ENCODE measurements around the gene KIF26B. TPM values are rescaled to one million over a fixed set of nuclear protein-coding genes. Genes with fewer than 3 reads are reported as not detected.

Gene KIF26B
- total RNA-seq, 1 donor from 2014 or later = 8.8 TPM

DNA sequence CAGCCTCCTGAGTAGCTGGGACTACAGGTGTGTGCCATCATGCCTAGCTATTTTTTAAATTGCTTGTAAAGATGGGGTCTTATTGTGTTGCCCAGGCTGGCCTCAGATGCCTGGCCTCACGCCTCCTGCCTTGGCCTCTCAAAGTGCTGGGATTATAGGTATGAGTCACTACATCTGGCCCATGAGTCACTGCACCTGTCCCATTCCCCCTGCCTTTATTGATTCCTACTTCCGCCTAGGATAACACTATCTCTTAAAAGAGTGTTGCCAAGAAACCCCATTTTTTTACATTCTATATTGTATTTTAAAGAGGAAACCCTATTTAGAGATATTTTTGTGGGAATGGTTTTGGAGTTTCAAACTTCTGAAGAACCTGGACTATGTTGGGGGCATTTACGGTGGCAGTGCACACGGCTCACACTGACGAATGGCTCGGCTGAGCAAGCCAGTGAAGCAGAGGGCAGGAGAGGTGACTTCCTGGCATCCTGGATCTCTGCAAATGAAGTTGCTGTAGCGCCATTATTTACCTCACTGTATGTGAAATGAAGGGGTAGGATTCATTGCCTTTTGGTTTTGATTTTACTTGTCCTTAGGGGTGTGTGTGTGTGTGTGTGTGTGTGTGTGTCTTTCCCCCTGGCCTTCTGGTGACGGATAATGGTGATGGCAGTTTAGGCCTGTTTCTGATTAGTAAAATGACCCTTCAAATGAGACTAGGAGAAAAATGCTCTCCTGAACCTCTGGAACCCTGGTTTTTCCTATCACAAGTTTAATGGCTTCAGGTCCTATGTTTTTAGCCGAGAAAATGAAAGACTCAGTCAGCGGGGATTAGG, 22.5 kb downstream of the KIF26B start:
- TF ChIP-seq, protein P1, sequence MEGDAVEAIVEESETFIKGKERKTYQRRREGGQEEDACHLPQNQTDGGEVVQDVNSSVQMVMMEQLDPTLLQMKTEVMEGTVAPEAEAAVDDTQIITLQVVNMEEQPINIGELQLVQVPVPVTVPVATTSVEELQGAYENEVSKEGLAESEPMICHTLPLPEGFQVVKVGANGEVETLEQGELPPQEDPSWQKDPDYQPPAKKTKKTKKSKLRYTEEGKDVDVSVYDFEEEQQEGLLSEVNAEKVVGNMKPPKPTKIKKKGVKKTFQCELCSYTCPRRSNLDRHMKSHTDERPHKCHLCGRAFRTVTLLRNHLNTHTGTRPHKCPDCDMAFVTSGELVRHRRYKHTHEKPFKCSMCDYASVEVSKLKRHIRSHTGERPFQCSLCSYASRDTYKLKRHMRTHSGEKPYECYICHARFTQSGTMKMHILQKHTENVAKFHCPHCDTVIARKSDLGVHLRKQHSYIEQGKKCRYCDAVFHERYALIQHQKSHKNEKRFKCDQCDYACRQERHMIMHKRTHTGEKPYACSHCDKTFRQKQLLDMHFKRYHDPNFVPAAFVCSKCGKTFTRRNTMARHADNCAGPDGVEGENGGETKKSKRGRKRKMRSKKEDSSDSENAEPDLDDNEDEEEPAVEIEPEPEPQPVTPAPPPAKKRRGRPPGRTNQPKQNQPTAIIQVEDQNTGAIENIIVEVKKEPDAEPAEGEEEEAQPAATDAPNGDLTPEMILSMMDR (IDR thresholded peaks at IDR 0.05) = no peak
- H3K4me1 Mint-ChIP-seq (ENCODE audit: unreplicated experiment) = no peaks in the 10 kb centered on the region
- no peak for DNase-seq (ENCODE audit: extremely low spot score, unreplicated experiment)

DNA sequence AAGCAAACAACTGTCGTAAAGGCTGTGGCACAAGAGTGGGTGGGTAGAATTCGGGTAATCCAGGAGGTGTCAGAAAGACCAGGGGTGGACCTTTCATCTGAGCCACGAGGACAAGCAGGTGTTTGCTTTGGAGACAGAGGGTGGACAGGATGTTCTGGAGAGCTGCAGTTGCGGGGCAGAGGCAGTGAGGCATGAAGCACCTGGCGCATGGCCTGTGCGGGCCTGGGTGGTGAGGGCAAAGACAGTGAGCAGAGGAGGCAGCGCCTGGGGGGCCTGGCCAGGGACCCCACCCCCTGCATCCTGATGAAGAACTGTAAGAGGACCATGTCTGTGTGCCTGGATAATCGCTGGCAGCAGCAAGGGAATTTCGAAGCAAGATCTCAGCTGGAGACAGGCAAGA, 24.9 kb downstream of the KIF26B start:
- TF ChIP-seq, protein P1 (IDR thresholded peaks at IDR 0.05) = no peak
- no peak overlapping the region for H3K27ac Mint-ChIP-seq (ENCODE audit: unreplicated experiment)
- DNase-seq (ENCODE audit: extremely low spot score, unreplicated experiment) = no peak
- peaks cover 3% of the 10 kb centered on the region for H3K27me3 Mint-ChIP-seq (ENCODE audit: unreplicated experiment)
- H3K9me3 Mint-ChIP-seq (ENCODE audit: unreplicated experiment) = no peaks in the 10 kb centered on the region
- no peaks in the 10 kb centered on the region for H3K4me1 Mint-ChIP-seq (ENCODE audit: unreplicated experiment)
- H3K36me3 Mint-ChIP-seq (ENCODE audit: unreplicated experiment) = no peaks in the 10 kb centered on the region
- H3K4me3 Mint-ChIP-seq (ENCODE audit: unreplicated experiment) = no peak overlapping the region

More for the DNA sequence above, 22.5 kb downstream of the KIF26B start:
- no peaks in the 10 kb centered on the region for H3K9me3 Mint-ChIP-seq (ENCODE audit: unreplicated experiment)
- H3K4me3 Mint-ChIP-seq (ENCODE audit: unreplicated experiment) = no peak overlapping the region
- no peaks in the 10 kb centered on the region for H3K36me3 Mint-ChIP-seq (ENCODE audit: unreplicated experiment)
- H3K27me3 Mint-ChIP-seq (ENCODE audit: unreplicated experiment) = peaks cover 3% of the 10 kb centered on the region
- H3K27ac Mint-ChIP-seq (ENCODE audit: unreplicated experiment) = no peak overlapping the region

DNA sequence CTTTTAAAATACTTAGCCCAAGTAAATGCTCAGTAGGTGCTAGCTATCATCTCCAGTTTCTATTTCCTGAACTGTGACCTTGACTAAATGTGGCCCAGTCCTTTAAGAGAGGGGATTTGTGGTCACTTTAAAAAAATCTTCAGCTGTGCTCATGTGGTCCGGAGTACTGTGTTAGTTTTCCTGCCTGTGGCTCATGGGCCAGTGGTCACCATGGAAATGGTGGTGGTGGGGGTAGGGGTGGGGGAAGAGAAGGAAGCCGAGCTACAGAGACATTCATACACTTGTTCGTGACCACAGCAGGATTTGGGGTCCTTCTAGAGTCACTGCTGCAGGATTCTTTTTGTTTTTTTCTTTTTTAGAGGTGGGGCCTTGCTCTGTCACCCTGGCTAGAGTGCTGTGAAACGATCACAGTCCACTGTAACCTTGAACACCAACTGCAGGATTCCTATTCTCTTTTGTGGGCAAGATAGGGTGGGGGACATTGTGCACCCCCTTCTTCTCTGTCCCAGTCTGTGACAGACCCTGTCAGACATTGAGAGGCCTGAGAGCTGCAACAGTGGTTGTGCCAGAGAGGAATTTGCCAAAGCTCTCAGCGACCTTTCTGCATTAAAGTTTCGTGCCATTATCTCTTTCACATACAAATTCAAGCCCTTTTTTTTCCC, 25.8 kb downstream of the KIF26B start:
- H3K27me3 Mint-ChIP-seq (ENCODE audit: unreplicated experiment) = peaks cover 3% of the 10 kb centered on the region
- no peak overlapping the region for H3K4me3 Mint-ChIP-seq (ENCODE audit: unreplicated experiment)
- DNase-seq (ENCODE audit: extremely low spot score, unreplicated experiment) = no peak
- no peaks in the 10 kb centered on the region for H3K4me1 Mint-ChIP-seq (ENCODE audit: unreplicated experiment)
- H3K36me3 Mint-ChIP-seq (ENCODE audit: unreplicated experiment) = no peaks in the 10 kb centered on the region
- TF ChIP-seq, protein P1 (IDR thresholded peaks at IDR 0.05) = no peak
- H3K27ac Mint-ChIP-seq (ENCODE audit: unreplicated experiment) = no peak overlapping the region
- no peaks in the 10 kb centered on the region for H3K9me3 Mint-ChIP-seq (ENCODE audit: unreplicated experiment)

DNA sequence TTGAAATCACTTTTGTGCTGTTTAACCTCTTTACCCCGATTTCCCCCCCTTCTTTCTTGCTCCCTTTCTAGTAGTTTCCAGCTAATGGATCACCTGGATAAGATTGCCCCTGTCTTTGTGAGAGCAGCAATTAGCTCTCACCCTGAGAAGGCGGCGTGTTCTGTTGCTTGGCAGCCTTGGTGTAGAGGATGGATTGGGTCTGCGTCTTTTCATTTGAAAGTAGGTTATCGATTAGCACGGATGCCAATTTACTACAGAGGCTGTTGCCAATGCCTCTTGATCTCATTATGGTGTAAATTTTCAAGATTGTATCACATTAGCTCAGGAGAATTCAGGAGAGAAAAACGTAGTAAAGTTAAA, 26.4 kb downstream of the KIF26B start:
- peaks cover 3% of the 10 kb centered on the region for H3K27me3 Mint-ChIP-seq (ENCODE audit: unreplicated experiment)
- H3K27ac Mint-ChIP-seq (ENCODE audit: unreplicated experiment) = no peak overlapping the region
- H3K4me3 Mint-ChIP-seq (ENCODE audit: unreplicated experiment) = no peak overlapping the region
- no peak for DNase-seq (ENCODE audit: extremely low spot score, unreplicated experiment)
- H3K9me3 Mint-ChIP-seq (ENCODE audit: unreplicated experiment) = no peaks in the 10 kb centered on the region
- H3K36me3 Mint-ChIP-seq (ENCODE audit: unreplicated experiment) = no peaks in the 10 kb centered on the region
- TF ChIP-seq, protein P1 (IDR thresholded peaks at IDR 0.05) = no peak
- H3K4me1 Mint-ChIP-seq (ENCODE audit: unreplicated experiment) = no peaks in the 10 kb centered on the region

DNA sequence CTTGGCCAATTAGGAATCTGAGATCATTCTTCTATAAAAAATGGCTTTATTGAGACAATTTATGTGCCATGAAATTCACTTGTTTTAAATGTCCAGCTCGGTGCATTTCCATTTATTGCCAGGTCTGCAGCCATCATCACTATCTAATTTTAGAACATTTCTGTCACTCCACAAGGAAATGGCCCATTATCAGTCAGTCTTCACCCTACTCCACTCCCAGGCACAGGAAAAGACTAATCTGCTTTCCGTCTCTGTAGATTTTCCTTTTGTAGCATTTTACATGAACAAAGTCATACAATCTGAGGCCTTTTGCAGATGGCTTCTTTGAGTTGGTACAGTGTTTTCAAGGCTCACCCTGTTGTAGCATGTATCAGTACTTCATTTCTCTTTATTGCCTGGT, 27.2 kb downstream of the KIF26B start:
- peaks cover 3% of the 10 kb centered on the region for H3K27me3 Mint-ChIP-seq (ENCODE audit: unreplicated experiment)
- no peak for DNase-seq (ENCODE audit: extremely low spot score, unreplicated experiment)
- no peaks in the 10 kb centered on the region for H3K36me3 Mint-ChIP-seq (ENCODE audit: unreplicated experiment)
- H3K4me1 Mint-ChIP-seq (ENCODE audit: unreplicated experiment) = no peaks in the 10 kb centered on the region
- H3K27ac Mint-ChIP-seq (ENCODE audit: unreplicated experiment) = no peak overlapping the region
- TF ChIP-seq, protein P1 (IDR thresholded peaks at IDR 0.05) = no peak
- H3K9me3 Mint-ChIP-seq (ENCODE audit: unreplicated experiment) = no peaks in the 10 kb centered on the region
- H3K4me3 Mint-ChIP-seq (ENCODE audit: unreplicated experiment) = no peak overlapping the region

Measured in osteocyte (in vitro differentiated cells).